H1 (cell line): Measurements from ENCODE around the gene TLR8. TPM values are rescaled to one million over a fixed set of nuclear protein-coding genes. Genes with fewer than 3 reads are reported as not detected.

Experiments
- CTCF ChIA-PET: fragments of 300-600 bp; sonication (Branson Sonifier 250); formaldehyde crosslinking; loops from one replicate; lab custom pipeline; 2021; ENCODE audit not compliant: partially characterized antibody; lab: Charles Lee
- POLR2A ChIA-PET: fragments of 300-600 bp; sonication (Branson Sonifier 250); formaldehyde crosslinking; loops from one replicate; lab custom pipeline; 2021; ENCODE audit warnings: inconsistent platforms; ENCODE audit not compliant: partially characterized antibody; lab: Charles Lee
- DNase-seq, 2 experiments: peaks; one replicate each; pipeline versions ENCODE4 v3.0.0 to v3.0.0-alpha.2; 2010 to 2022; ENCODE audit warnings: low spot score in 2 of 2, low read depth in 1 of 2, mixed read lengths in 1 of 2
- FAIRE-seq: peaks from 2 replicates; lab custom pipeline; 2011; peaks lifted over from hg19 to GRCh38; lab: Jason Lieb, UNC
- H2AFZ ChIP-seq: 2 replicates; pipeline ENCODE4 v1.8.1; 2012; ENCODE audit warnings: low read length, inconsistent platforms
- H2AK5ac ChIP-seq: 2 replicates; pipeline ENCODE4 v1.6.1; 2013; ENCODE audit warnings: low read depth, low read length
- H2BK120ac ChIP-seq: replicated peaks from 2 replicates; pipeline ENCODE3; 2013; ENCODE audit warnings: low read depth, low read length, inconsistent platforms
- H2BK12ac ChIP-seq: 2 replicates; pipeline ENCODE4 v1.6.1; 2013; ENCODE audit warnings: low read depth, low read length
- H2BK15ac ChIP-seq: 2 replicates; pipeline ENCODE4 v1.6.1; 2013; ENCODE audit warnings: low read length
- H2BK20ac ChIP-seq: 2 replicates; pipeline ENCODE4 v1.6.1; 2013; ENCODE audit warnings: low read length
- H2BK5ac ChIP-seq: 2 replicates; pipeline ENCODE4 v1.6.1; 2013; ENCODE audit warnings: low read depth, low read length
- H3K14ac ChIP-seq: 2 replicates; pipeline ENCODE4 v1.6.1; 2013; ENCODE audit warnings: inconsistent platforms; ENCODE audit not compliant: insufficient read length
- H3K18ac ChIP-seq: 2 replicates; pipeline ENCODE4 v1.6.1; 2013; ENCODE audit warnings: low read length; ENCODE audit errors: extremely low read depth
- H3K23ac ChIP-seq: 2 replicates; pipeline ENCODE4 v1.6.1; 2013; ENCODE audit warnings: inconsistent platforms; ENCODE audit not compliant: insufficient read length
- H3K23me2 ChIP-seq: 2 replicates; pipeline ENCODE4 v1.6.1; 2013; ENCODE audit warnings: low read depth, low read length
- H3K27ac ChIP-seq: 2 replicates; pipeline ENCODE4 v1.6.1; 2011; ENCODE audit warnings: low read depth, low read length, inconsistent platforms
- H3K27me3 ChIP-seq, 4 experiments: replicated peaks in 1 of 4; 1 replicate in 1 of 4; 2 replicates in 3 of 4; pipeline versions ENCODE4 v1.6.1 to v1.8.1; 2011 to 2013; ENCODE audit warnings: low read length in 3 of 4, mild to moderate bottlenecking in 3 of 4, inconsistent platforms in 2 of 4, mixed read lengths in 2 of 4, moderate library complexity in 1 of 4; ENCODE audit not compliant: control insufficient read depth in 3 of 4, insufficient read depth in 3 of 4; ENCODE audit errors: extremely low read depth in 1 of 4
- H3K36me3 ChIP-seq, 4 experiments: 2 replicates each; pipeline versions ENCODE4 v1.6.1 to v1.8.1; 2011 to 2013; ENCODE audit warnings: mild to moderate bottlenecking in 4 of 4, low read length in 3 of 4, moderate library complexity in 2 of 4, control low read depth in 1 of 4, inconsistent platforms in 1 of 4; ENCODE audit not compliant: insufficient read depth in 4 of 4, control insufficient read depth in 2 of 4
- H3K4ac ChIP-seq: replicated peaks from 2 replicates; pipeline ENCODE3; 2013; ENCODE audit warnings: low read length, low read depth, mixed read lengths, inconsistent platforms; ENCODE audit not compliant: insufficient read length
- H3K4me1 ChIP-seq, 4 experiments: replicated peaks in 1 of 4; 1 replicate in 1 of 4; 2 replicates in 3 of 4; pipeline versions ENCODE4 v1.6.1 to v1.8.1; 2011 to 2013; ENCODE audit warnings: low read length in 3 of 4, inconsistent platforms in 2 of 4, mixed read lengths in 1 of 4; ENCODE audit not compliant: insufficient read depth in 4 of 4, control insufficient read depth in 3 of 4
- H3K4me2 ChIP-seq, 2 experiments: 2 replicates each; pipeline versions ENCODE4 v1.6.1 to v1.8.1; 2011 to 2013; ENCODE audit warnings: low read depth in 2 of 2, low read length in 2 of 2, control low read depth in 1 of 2, inconsistent platforms in 1 of 2, mild to moderate bottlenecking in 1 of 2; ENCODE audit not compliant: insufficient read depth in 1 of 2
- H3K4me3 ChIP-seq, 4 experiments: fragments of 200-600, 300-600 bp in 1 of 4; sonication (generic), shearing (Covaris generic), sonication (Bioruptor Twin) in 1 of 4; 2 replicates each; pipeline versions ENCODE4 v1.5.1 to v1.8.1; 2011 to 2016; ENCODE audit warnings: low read length in 4 of 4, low read depth in 3 of 4, control low read depth in 2 of 4, inconsistent platforms in 2 of 4, mild to moderate bottlenecking in 2 of 4, mixed read lengths in 1 of 4, moderate library complexity in 1 of 4; ENCODE audit not compliant: insufficient read depth in 2 of 4; ENCODE audit errors: extremely low read depth in 1 of 4
- H3K56ac ChIP-seq: replicated peaks from 2 replicates; pipeline ENCODE3; 2013; ENCODE audit warnings: low read depth, mild to moderate bottlenecking, mixed read lengths, low read length, inconsistent platforms; ENCODE audit not compliant: insufficient read length
- H3K79me1 ChIP-seq: 2 replicates; pipeline ENCODE4 v1.6.1; 2013; ENCODE audit warnings: low read depth, low read length, control low read depth
- H3K79me2 ChIP-seq, 2 experiments: 2 replicates each; pipeline versions ENCODE4 v1.6.1 to v1.8.1; 2012 to 2013; ENCODE audit warnings: low read length in 2 of 2, mild to moderate bottlenecking in 2 of 2, inconsistent platforms in 1 of 2; ENCODE audit not compliant: insufficient read depth in 2 of 2, control insufficient read depth in 1 of 2
- H3K9ac ChIP-seq, 4 experiments: replicated peaks in 1 of 4; 1 replicate in 1 of 4; 2 replicates in 3 of 4; pipeline versions ENCODE4 v1.6.1 to v1.8.1; 2011 to 2013; ENCODE audit warnings: low read depth in 3 of 4, low read length in 3 of 4, control low read depth in 2 of 4, mild to moderate bottlenecking in 2 of 4, moderate library complexity in 2 of 4, inconsistent platforms in 1 of 4; ENCODE audit errors: extremely low read depth in 1 of 4
- H3K9me3 ChIP-seq, 2 experiments: 2 replicates each; pipeline versions ENCODE4 v1.6.1 to v1.8.1; 2012 to 2013; ENCODE audit warnings: mild to moderate bottlenecking in 2 of 2, moderate library complexity in 2 of 2, control low read depth in 1 of 2, inconsistent platforms in 1 of 2, low read depth in 1 of 2, low read length in 1 of 2, mixed read lengths in 1 of 2; ENCODE audit not compliant: insufficient read depth in 2 of 2
- H4K20me1 ChIP-seq, 2 experiments: replicated peaks in 1 of 2; 2 replicates each; pipeline versions ENCODE3 to v1.8.1; 2011 to 2013; ENCODE audit warnings: inconsistent platforms in 2 of 2, low read length in 2 of 2, mild to moderate bottlenecking in 1 of 2; ENCODE audit not compliant: insufficient read depth in 2 of 2, control insufficient read depth in 1 of 2
- H4K5ac ChIP-seq: 2 replicates; pipeline ENCODE4 v1.6.1; 2013; ENCODE audit warnings: low read length, low read depth, mixed read lengths, inconsistent platforms; ENCODE audit not compliant: insufficient read length
- H4K8ac ChIP-seq: 2 replicates; pipeline ENCODE4 v1.8.0; 2013; ENCODE audit warnings: mild to moderate bottlenecking, moderate library complexity, low read length, inconsistent platforms; ENCODE audit not compliant: insufficient read depth; ENCODE audit errors: extremely low read depth
- H4K91ac ChIP-seq: replicated peaks from 2 replicates; pipeline ENCODE3; 2013; ENCODE audit warnings: low read length, mixed read lengths, inconsistent platforms; ENCODE audit not compliant: insufficient read length
- BRCA1 ChIP-seq: IDR thresholded peaks from 2 replicates; pipeline ENCODE4 v1.6.1; 2012; ENCODE audit warnings: low read depth, low read length, improper control_type of control experiment
- CBX5 ChIP-seq: fragments of 300-800, 300-1000 bp; sonication (generic); IDR thresholded peaks from 2 replicates; pipeline ENCODE4 v1.7.1; 2016; ENCODE audit warnings: antibody characterized with exemption, low read length, low read depth
- CTBP2 ChIP-seq: IDR thresholded peaks from 2 replicates; pipeline ENCODE4 v1.7.0; 2011; ENCODE audit warnings: borderline replicate concordance, mild to moderate bottlenecking, moderate library complexity, mixed read lengths, low read length; ENCODE audit not compliant: insufficient read depth, insufficient read length
- KDM1A ChIP-seq: fragments of 200-600, 300-600 bp; sonication (generic); IDR thresholded peaks from 2 replicates; pipeline ENCODE4 v1.7.1; 2016; ENCODE audit warnings: mild to moderate bottlenecking, low read length, borderline replicate concordance
- POU5F1 ChIP-seq: IDR thresholded peaks from 2 replicates; pipeline ENCODE4 v1.6.1; 2011; ENCODE audit warnings: low read depth, mild to moderate bottlenecking, low read length, moderate library complexity
- RXRA ChIP-seq: IDR thresholded peaks from 2 replicates; pipeline ENCODE4 v1.6.1; 2011; ENCODE audit warnings: low read depth, mild to moderate bottlenecking, low read length, moderate library complexity; ENCODE audit not compliant: insufficient read depth
- SIX5 ChIP-seq: IDR thresholded peaks from 2 replicates; pipeline ENCODE4 v1.6.1; 2011; ENCODE audit warnings: mild to moderate bottlenecking, low read depth, low read length
- TAF7 ChIP-seq: optimal IDR thresholded peaks from 2 replicates; pipeline ENCODE3; 2011; ENCODE audit warnings: low read depth, mild to moderate bottlenecking, inconsistent platforms, low read length, moderate library complexity, borderline replicate concordance
- WGBS, 2 experiments: shearing (Covaris generic) in 1 of 2; methylation state at CpG; one replicate each; pipeline versions ENCODE4 v1.1.6 to v1.1.7; 2013 to 2015; ENCODE audit warnings: low lambda C conversion rate in 2 of 2, mixed read lengths in 2 of 2, inconsistent platforms in 1 of 2, low coverage in 1 of 2, missing lambda C conversion rate in 1 of 2; ENCODE audit not compliant: insufficient replicate concordance in 2 of 2, insufficient coverage in 1 of 2, insufficient read length in 1 of 2; ENCODE audit errors: extremely low coverage in 1 of 2, missing lambda C conversion rate in 1 of 2; 5-methylcytosine and 5-hydroxymethylcytosine counted together
- polyA plus RNA-seq, 7 experiments: library from polyadenylated mRNA; depleted of rRNA in 3 of 7; stranded (reverse) in 5 of 7; unstranded in 2 of 7; fragments of >200 nt in 5 of 7; fragments of 200-250 nt in 2 of 7; gene quantifications; 1 replicate in 5 of 7; 2 replicates in 1 of 7; 4 replicates in 1 of 7; pipeline versions ENCODE4 v1.2.1 to v1.2.3, GENCODE V29; 2011 to 2013; ENCODE audit warnings: missing spikeins in 2 of 7, mixed read lengths in 2 of 7
- total RNA-seq: library from RNA; stranded (reverse); fragmentation: NEBNext Ultra II Directional; extraction: Animal tissue kit (Norgen Biotek cat#: 25700); gene quantifications from 2 replicates; pipeline ENCODE4 v1.2.1, GENCODE V29; 2021

TLR8 gene
- total and polyA plus RNA-seq, 2 of the 8 experiments (the other 6 are each of a cell fraction or from before 2014, with no cell fraction given), result not detected

- H2AFZ ChIP-seq, result no peak overlapping the region
- H3K18ac ChIP-seq, result no peak overlapping the region
- H3K9ac ChIP-seq, result no peak overlapping the region
- no peak overlapping the region for H4K5ac ChIP-seq
- no peak overlapping the region for H2AK5ac ChIP-seq
- no peaks in the 10 kb centered on the region for H4K20me1 ChIP-seq
- POLR2A ChIA-PET, result no interaction called here
- no peak overlapping the region for H3K56ac ChIP-seq
- no peaks in the 10 kb centered on the region for H3K79me2 ChIP-seq
- H2BK15ac ChIP-seq, result no peak overlapping the region
- H4K91ac ChIP-seq, result no peak overlapping the region
- CTCF ChIA-PET, result interaction anchor here (0.6 to 2.2 kb wide), 3 partner anchors 84 to 653 kb away, joined by 3 to 11 read pairs (median 3); no protein-coding TSS in a partner anchor
- no peak overlapping the region for H3K14ac ChIP-seq
- no peak overlapping the region for H3K23ac ChIP-seq
- H3K4me2 ChIP-seq, result no peak overlapping the region
- FAIRE-seq (no peak), DNase-seq (no peak)
- WGBS, 2 experiments, result 88% methylated on average over 5 of the region's 5 CpGs; no CpG with 5 or more reads in 1 of the 2 experiments
- H3K27ac ChIP-seq, result no peak overlapping the region
- H3K9me3 ChIP-seq, result peaks cover 0 to 3% of the 10 kb centered on the region in 2 experiments; a peak in 1 of 4 replicates
- no peak overlapping the region for H2BK120ac ChIP-seq
- H3K4ac ChIP-seq, result no peak overlapping the region
- H4K8ac ChIP-seq, result no peak overlapping the region; the same call in 1 of the 2 replicates
- H3K27me3 ChIP-seq, result no peaks in the 10 kb centered on the region
- no peak overlapping the region for H2BK20ac ChIP-seq
- H3K4me3 ChIP-seq, result no peak overlapping the region
- no peak overlapping the region for H2BK12ac ChIP-seq
- TF ChIP-seq CBX5 (no peak), SIX5 (no peak), TAF7 (no peak), CTBP2 (no peak), RXRA (no peak), BRCA1 (no peak), POU5F1 (no peak), KDM1A (no peak)
- H3K36me3 ChIP-seq, result no peaks in the 10 kb centered on the region
- peaks cover 0 to 2% (median 0%) of the 10 kb centered on the region in 4 experiments; a peak in 3 of 7 replicates for H3K4me1 ChIP-seq
- H3K23me2 ChIP-seq, result no peaks in the 10 kb centered on the region
- H3K79me1 ChIP-seq, result no peaks in the 10 kb centered on the region
- no peak overlapping the region for H2BK5ac ChIP-seq
Measured at GRCh38 chrX:12898073-12898472, 8.3 kb upstream of the TLR8 start.
